Measurements from ENCODE around the gene FRY. TPM values are rescaled to one million over a fixed set of nuclear protein-coding genes. Genes with fewer than 3 reads are reported as not detected.

The FRY gene
- total RNA-seq, 2 donors from 2014 or later = 1.9 to 6.9 TPM

DNA sequence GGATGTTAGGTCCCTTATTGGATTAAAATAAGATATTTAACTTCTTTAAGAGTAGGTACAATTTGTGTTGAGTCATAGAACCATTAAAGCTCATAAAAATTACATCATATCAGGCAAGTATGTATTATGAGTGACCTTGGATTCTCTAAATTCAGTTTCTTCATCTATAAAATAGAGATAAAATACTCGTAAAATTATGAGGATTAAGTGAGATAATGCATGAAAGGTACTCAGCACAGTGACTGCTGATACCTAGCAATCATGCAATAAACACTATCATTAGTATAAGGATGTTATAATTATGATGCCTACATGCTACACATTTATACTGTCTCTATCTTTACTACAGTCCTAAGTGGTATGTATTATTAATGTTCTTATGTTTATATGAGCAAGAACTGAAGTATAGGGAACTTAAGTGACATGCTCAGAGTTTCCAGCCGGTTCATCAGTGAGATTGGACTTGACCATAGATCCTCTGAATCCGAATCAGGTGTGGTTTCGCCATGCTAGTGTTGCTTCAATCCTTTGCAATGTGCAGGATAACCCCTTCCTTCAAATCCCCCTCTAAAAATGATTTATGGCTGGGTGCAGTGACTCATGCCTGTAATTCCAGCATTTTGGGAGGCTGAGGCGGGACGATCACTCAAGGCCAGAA, 22.9 kb upstream of the FRY start:
- Mint-ChIP-seq H3K9me3 (no peaks in the 10 kb centered on the region), H3K36me3 (no peaks in the 10 kb centered on the region), H3K27ac (no peak overlapping the region)
- no peak for DNase-seq (ENCODE audit: low spot score in 2 of 2)
- no peak for ATAC-seq

DNA sequence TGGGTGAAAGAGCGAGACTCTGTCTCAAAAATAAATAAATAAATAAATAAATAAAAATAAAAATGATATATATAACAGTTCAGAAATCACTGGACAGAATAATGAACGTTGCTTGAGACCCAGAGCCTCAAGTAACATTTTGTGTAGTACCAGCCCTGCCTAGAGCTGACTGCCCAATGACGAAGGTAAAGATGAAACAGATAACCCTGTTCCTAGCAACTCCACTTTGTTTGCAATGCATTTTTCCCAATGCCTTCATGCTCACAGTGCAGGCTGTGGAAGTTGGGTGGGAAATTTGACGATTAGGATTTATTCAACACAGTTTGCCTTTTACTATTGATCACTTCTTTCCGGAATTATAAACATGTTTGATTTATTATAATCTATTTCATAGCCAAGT, 22.2 kb upstream of the FRY start:
- no peak for ATAC-seq
- Mint-ChIP-seq H3K27ac (no peak overlapping the region), H3K9me3 (no peaks in the 10 kb centered on the region), H3K36me3 (no peaks in the 10 kb centered on the region)
- DNase-seq (ENCODE audit: low spot score in 2 of 2) = no peak

DNA sequence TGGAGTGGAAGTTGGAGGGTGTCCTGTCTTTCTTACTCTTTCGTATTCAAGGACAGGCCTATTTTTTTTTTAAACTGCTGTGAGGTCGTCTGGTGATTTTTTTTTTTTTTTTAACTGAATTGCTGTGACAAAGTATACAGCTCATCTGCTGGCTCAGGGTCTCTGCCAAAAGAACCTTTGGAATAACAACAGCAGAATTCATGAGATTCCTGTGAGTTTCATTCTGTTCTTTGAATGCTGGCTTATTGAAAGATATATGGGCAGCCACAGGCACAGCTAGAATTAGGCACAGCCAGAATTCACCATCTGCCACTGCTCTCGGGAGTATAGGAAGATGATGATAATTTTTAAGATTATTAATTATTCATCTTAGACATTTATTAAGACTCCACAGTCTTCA, 21.4 kb upstream of the FRY start:
- Mint-ChIP-seq H3K9me3 (no peaks in the 10 kb centered on the region), H3K27ac (no peak overlapping the region), H3K36me3 (no peaks in the 10 kb centered on the region)
- ATAC-seq (no peak), DNase-seq (ENCODE audit: low spot score in 2 of 2) (no peak)

DNA sequence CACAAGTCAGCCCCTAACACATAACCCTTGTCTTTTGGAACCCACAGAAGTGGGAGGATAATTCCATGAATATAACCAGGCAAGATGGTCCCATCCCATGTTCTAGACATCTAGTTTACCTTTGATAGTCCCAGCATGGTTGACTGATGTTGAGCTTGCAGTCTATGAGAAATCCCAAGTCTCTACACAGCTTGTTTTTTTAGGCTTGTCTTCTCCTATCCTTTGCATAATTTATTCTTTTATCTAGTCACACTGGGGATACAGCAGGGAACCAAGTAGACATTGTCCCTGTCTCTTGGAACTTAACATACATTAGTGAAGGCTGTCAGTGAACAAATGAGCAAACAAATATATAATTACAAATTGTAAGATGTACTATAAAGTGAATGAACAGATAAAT, 19.6 kb upstream of the FRY start:
- ATAC-seq (no peak), DNase-seq (ENCODE audit: low spot score in 2 of 2) (no peak)
- no peaks in the 10 kb centered on the region for H3K9me3 Mint-ChIP-seq
- no peak overlapping the region for H3K27ac Mint-ChIP-seq
- no peaks in the 10 kb centered on the region for H3K36me3 Mint-ChIP-seq

DNA sequence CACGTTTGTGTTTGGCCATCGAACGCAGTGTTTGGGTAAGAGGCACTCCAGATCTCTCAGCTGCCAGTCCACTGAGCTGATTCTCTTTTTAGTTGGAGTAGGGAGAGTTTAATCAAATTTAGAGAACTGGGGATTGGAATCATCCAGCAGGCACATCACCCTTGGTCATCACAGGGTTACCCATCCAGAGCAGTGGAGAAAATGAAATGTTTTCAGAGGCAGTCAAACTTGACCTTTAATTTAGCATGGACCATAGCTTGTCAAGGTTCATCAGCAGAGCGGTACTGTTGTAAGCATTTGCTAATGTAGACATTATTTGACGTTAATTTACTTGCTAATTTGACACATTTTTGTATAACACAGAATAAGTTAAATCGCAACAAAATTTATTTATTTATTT, 18.4 kb upstream of the FRY start:
- ATAC-seq (no peak), DNase-seq (ENCODE audit: low spot score in 2 of 2) (no peak)
- Mint-ChIP-seq H3K27ac (no peak overlapping the region), H3K9me3 (no peaks in the 10 kb centered on the region), H3K36me3 (no peaks in the 10 kb centered on the region)

DNA sequence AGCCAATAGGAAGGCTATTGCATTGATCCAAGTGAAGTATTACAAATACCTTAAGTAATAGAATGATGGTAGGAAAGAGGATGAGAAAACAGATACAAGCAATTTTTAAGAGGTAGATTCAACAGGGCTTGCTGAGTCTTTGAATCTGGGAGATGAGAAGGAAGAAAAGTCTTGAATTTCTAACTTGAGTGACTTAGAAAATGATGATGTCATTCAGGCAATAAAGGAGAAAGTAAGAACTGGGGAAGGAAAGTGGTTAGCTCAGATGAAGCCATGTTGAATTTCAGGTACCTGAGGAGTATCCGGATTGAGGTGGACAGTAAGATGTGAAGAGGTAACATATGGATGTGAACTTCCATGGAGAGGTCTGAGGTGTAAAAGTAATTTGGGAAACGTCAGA, 15.5 kb upstream of the FRY start:
- H3K9me3 Mint-ChIP-seq = no peaks in the 10 kb centered on the region
- no peak overlapping the region for H3K27ac Mint-ChIP-seq
- DNase-seq (ENCODE audit: low spot score in 2 of 2) (no peak), ATAC-seq (no peak)
- H3K36me3 Mint-ChIP-seq = no peaks in the 10 kb centered on the region

DNA sequence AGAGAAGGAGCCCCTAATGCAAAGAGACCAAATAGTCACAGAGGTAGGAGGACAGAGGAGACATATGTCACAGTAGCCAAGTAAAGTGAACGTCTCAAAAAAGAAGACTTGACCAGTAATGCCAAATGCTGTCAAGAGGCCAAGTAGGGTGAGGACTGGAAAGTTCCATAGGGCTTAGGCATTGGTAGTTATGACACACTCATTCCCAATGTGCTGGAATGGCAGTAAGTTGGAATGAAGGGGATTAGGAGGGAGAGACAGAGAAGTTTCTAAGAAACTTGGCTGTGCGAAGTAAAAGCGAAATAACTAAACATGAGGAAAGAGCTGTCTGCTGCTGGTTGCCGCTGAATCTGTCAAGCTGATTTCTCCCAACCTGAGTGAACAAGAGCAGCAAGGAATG, 14.9 kb upstream of the FRY start:
- ATAC-seq = no peak
- Mint-ChIP-seq H3K27ac (no peak overlapping the region), H3K36me3 (no peaks in the 10 kb centered on the region), H3K9me3 (no peaks in the 10 kb centered on the region)
- no peak for DNase-seq (ENCODE audit: low spot score in 2 of 2)

DNA sequence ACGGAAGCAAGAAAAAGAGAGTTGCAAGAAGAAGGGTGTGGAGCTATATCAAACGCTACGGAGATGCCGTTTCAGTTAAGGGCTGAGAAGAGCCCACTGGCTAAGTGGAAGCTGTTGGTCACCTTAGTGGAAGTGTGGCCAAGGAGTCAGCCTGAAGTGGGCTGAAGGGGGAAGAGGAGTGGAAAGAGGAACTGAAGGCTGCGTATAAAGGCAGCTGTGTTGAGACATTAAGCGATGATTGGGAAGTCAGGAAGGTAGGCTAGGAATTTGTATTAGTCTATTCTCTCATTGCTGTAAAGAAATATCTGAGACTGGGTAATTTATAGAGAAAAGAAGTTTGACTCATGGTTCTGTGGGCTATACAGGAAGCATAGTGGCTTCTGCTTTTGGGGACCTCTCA, 14.1 kb upstream of the FRY start:
- ATAC-seq (no peak), DNase-seq (ENCODE audit: low spot score in 2 of 2) (no peak)
- Mint-ChIP-seq H3K9me3 (no peaks in the 10 kb centered on the region), H3K36me3 (no peaks in the 10 kb centered on the region), H3K27ac (no peak overlapping the region)

DNA sequence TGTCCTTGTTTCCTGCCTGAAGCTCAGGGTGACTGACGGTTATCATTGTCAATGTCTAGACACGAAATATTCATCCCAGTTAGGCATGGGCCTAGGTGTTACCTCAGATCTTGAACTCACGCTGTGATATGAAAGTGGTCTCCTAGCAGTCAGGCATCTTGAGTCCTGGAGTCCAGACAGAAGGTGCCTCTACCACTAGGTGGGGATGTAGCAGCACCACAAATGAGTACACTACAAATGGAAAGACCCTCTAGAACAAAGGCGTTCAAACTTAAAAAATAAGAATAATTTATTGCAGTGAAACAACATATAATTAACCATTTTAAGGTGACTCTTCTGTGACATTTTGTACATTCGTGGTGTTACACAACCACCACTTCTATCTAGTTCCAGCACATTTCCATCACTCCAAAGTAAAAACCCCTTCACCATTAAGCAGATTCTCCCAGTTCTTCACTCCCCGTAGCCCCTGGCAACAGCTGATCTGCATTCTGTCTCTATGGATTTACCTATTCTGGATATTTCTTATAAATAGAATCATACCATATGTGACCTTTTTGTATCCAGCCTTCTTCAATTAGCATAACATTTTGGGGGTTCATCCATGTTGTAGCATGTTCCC, 11.9 kb upstream of the FRY start:
- ATAC-seq = peak in 1 of 2 donors; percentile 46
- no peaks in the 10 kb centered on the region for H3K36me3 Mint-ChIP-seq
- H3K9me3 Mint-ChIP-seq = no peaks in the 10 kb centered on the region
- peak in 1 of 2 donors; percentile 15 for DNase-seq (ENCODE audit: low spot score in 2 of 2)
- no peak overlapping the region for H3K27ac Mint-ChIP-seq

DNA sequence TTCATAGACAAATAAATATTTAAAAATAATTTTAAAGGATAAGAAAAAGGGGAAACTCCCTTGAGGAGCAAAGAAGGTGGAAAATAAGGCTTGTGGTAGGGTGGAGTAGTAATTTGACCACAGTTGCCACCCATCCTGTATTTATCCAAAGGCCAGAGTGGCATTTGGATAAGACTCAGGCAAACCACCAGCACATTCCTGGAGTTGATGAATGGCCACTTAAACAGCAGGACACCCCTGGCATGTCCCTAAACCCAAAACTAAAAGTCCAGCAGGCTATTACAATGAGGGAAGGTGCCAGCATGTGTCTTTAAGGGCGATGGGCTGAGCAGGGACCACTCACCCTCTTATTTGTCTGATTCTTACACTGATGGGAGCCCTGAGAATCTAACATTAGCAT, 9.8 kb upstream of the FRY start:
- Mint-ChIP-seq H3K9me3 (no peaks in the 10 kb centered on the region), H3K36me3 (no peaks in the 10 kb centered on the region), H3K27ac (no peak overlapping the region)
- DNase-seq (ENCODE audit: low spot score in 2 of 2) = no peak
- ATAC-seq = no peak

DNA sequence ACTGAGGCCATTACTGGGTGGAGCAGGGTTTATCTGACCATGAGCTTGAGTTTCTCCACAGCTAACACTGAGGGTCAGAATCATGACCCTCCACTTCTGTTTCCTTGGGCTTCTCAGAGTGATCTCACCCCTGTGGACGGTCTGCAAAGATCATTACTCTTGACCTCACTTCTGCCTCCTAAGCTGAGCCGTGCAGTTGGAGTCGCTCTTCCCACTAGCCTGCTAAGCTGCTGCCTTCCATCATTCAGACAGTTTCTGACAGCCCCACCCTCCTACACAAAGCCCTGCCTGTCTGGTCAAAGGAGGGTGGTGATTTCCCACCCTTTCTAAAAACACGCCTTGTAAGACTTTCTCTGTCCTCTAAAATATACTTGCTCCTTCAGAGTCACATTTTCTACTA, 9.3 kb upstream of the FRY start:
- Mint-ChIP-seq H3K36me3 (no peaks in the 10 kb centered on the region), H3K9me3 (no peaks in the 10 kb centered on the region), H3K27ac (peak overlapping the region; percentile 45 to 67)
- ATAC-seq (no peak), DNase-seq (ENCODE audit: low spot score in 2 of 2) (no peak)

DNA sequence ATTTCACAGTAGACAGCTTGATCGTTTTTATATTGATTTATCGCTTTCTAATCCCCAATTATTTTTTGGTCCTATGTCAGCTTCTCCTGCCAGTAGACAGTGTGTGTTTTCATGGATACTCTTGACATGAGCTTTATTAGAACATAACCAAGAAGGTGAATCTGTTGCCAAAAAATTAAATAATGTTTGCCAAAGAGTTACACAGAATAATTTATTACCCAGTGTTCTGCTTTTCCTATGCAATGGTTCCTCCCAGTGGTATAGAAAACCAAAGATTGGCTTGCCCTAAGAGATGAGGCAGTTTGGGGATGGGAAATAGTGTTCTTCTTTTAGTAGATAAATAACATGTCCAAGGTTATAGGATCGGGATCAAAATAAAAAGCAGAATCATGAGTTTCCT, 8.5 kb upstream of the FRY start:
- DNase-seq (ENCODE audit: low spot score in 2 of 2) = no peak
- no peak for ATAC-seq
- Mint-ChIP-seq H3K36me3 (no peaks in the 10 kb centered on the region), H3K27ac (no peak overlapping the region), H3K9me3 (no peaks in the 10 kb centered on the region)

DNA sequence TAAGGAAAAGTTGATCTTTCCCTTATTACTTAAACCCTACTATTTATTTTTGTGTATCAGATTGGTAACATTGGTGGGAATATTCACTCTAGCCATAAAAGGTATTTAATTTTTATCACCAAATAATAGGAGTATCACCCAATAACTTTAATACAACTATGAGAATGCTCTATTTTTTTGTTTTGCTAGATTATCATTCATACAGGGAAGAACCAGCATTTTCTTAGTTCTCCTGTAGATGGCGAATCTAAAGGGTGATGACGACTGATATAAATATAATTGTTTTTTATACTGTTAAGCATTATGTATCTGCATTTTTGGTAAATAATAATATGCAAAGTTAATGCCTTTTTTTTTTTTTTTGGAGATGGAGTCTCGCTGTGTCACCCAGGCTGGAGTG, 7.9 kb upstream of the FRY start:
- DNase-seq (ENCODE audit: low spot score in 2 of 2) = no peak
- no peaks in the 10 kb centered on the region for H3K36me3 Mint-ChIP-seq
- H3K27ac Mint-ChIP-seq = no peak overlapping the region
- no peak for ATAC-seq
- H3K9me3 Mint-ChIP-seq = no peaks in the 10 kb centered on the region

DNA sequence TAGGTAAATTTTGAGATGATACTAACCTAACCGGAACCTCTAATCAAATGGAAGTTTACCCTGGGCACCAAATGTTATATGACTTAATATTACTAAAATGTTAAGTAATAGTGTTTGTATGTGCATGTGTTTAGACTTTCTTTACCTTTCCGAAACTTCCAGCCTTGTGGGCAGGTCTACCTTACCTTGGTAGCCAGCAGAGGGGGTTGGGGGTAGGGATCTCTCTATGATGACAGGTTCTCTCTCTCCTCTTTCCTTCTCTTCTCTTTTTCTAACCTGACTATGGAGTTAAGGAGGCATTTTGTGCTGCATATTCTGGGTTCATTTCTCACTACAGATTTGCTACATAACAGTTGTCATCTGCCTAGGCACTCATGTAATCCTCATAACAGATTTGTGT, 6.8 kb upstream of the FRY start:
- ATAC-seq = no peak
- no peaks in the 10 kb centered on the region for H3K36me3 Mint-ChIP-seq
- DNase-seq (ENCODE audit: low spot score in 2 of 2) = no peak
- H3K9me3 Mint-ChIP-seq = no peaks in the 10 kb centered on the region
- no peak overlapping the region for H3K27ac Mint-ChIP-seq

DNA sequence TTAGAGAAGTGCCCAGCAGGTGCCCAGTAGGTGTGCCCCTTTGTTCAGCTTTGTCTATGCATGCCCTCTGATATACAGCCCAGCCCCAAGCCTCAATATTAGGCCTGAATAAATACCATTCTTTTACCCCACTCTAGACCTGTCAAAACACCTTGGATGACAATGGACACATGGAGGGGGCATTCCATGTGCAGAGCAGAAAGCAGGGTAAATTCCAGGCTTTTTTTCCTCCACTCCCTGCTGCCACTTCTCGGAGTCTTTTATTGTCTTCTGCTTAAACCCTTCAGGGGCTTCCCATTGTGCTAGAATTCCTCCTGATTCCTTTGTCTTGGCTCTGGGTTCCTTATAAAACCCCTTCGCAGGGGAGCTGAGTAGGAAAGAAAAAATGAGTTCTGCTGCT, 5.8 kb upstream of the FRY start:
- Mint-ChIP-seq H3K36me3 (no peaks in the 10 kb centered on the region), H3K9me3 (no peaks in the 10 kb centered on the region), H3K27ac (no peak overlapping the region)
- no peak for ATAC-seq
- no peak for DNase-seq (ENCODE audit: low spot score in 2 of 2)

DNA sequence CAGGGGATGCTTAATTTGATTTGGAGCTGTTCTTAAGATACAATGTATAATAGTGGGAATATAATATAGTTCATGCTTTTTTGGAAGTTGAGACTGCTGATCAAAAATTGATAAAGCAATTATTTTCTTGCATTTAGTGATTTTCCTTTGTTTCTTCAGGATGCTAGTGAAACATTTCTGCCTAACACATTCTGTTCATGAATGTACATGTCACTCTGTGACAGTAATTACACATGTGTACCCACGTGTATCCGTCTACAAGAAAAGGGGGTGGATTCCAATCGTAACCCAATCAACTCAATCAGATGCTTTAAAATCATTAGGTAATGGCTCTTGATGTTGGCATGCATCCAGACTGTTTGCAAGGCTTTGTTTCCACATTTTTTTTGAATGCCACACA, 5.0 kb upstream of the FRY start:
- no peaks in the 10 kb centered on the region for H3K9me3 Mint-ChIP-seq
- H3K27ac Mint-ChIP-seq = no peak overlapping the region
- peaks cover 0 to 5% of the 10 kb centered on the region in 2 donors for H3K36me3 Mint-ChIP-seq
- DNase-seq (ENCODE audit: low spot score in 2 of 2) (no peak), ATAC-seq (no peak)

DNA sequence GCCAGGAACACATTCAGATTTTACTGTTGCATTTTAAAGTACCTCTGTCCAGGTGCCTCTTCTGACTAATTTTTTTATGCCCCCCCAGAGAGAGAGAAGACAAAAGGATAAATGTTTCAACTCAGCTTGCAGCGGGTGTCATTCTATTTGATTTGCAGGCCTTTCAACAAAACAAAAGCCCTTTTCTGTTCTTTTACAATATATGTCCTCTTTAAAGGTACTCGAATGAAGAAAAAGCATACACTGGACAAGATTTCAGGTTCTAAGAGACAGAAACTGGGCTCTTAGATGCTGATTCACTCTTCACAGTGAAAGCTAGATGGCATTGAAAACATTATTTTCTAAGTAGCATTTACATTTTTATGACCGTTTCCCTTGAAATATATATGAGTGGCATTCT, 2.9 kb upstream of the FRY start:
- H3K27ac Mint-ChIP-seq = no peak overlapping the region
- no peaks in the 10 kb centered on the region for H3K9me3 Mint-ChIP-seq
- ATAC-seq (no peak), DNase-seq (ENCODE audit: low spot score in 2 of 2) (no peak)
- peaks cover 0 to 10% of the 10 kb centered on the region in 2 donors for H3K36me3 Mint-ChIP-seq

DNA sequence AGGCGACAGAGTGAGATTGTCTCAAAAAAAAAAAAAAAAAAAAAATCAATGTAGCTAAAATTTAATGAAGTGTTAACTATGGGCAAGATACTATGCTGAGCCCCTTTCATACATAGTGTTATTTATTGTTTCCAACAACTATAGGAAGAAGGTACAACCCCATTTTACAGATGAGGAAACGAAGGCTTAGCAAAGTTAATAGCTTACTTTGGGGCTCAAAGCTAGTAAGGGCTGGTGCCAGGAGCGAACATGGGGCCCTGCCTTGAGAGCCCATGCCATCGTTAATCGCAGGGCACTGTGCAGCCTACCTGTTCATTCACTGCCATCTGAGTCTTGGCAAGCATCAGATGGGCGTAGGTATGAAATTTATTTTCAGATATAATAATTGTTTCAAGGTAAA, 1.9 kb upstream of the FRY start:
- H3K27ac Mint-ChIP-seq = no peak overlapping the region
- DNase-seq (ENCODE audit: low spot score in 2 of 2) = no peak
- H3K9me3 Mint-ChIP-seq = no peaks in the 10 kb centered on the region
- no peak for ATAC-seq
- peaks cover 0 to 10% of the 10 kb centered on the region in 2 donors for H3K36me3 Mint-ChIP-seq
